Lung (tissue), 12 donors: ENCODE data around the gene SH3TC1. TPM values are rescaled to one million over a fixed set of nuclear protein-coding genes. Genes with fewer than 3 reads are reported as not detected.

Experiments used
- ATAC-seq: fragments of 200-7000 bp; cut with Tn5 transposase; one replicate; pipeline ENCODE4 v1.9.1; 2020; ENCODE audit warnings: moderate number of reproducible peaks; ENCODE audit not compliant: insufficient read depth, low FRiP score
- DNase-seq, 3 donors: peaks; one replicate each; pipeline ENCODE4 v3.0.0-alpha.2; 2013 to 2017
- H3K27ac ChIP-seq, 2 donors: one replicate each; pipeline ENCODE4 v1.5.1; 2013; ENCODE audit warnings: mild to moderate bottlenecking in 2 of 2, moderate library complexity in 2 of 2, control low read depth in 1 of 2, inconsistent platforms in 1 of 2, low read depth in 1 of 2, low read length in 1 of 2
- H3K27me3 ChIP-seq, 3 donors: one replicate each; pipeline ENCODE4 v1.5.1; 2013; ENCODE audit warnings: low read length in 2 of 3; ENCODE audit not compliant: control insufficient read depth in 3 of 3, insufficient read depth in 3 of 3
- H3K36me3 ChIP-seq, 4 donors: one replicate each; pipeline ENCODE4 v1.5.1; 2013; ENCODE audit warnings: low read length in 4 of 4, mild to moderate bottlenecking in 1 of 4, moderate library complexity in 1 of 4; ENCODE audit not compliant: control insufficient read depth in 4 of 4, insufficient read depth in 4 of 4
- H3K4me1 ChIP-seq, 5 donors: one replicate each; pipeline ENCODE4 v1.5.1; 2013; ENCODE audit warnings: low read length in 5 of 5, mild to moderate bottlenecking in 2 of 5, moderate library complexity in 1 of 5; ENCODE audit not compliant: control insufficient read depth in 5 of 5, insufficient read depth in 5 of 5
- H3K4me3 ChIP-seq: one replicate; pipeline ENCODE4 v1.5.1; 2013; ENCODE audit warnings: mild to moderate bottlenecking, control low read depth, moderate library complexity
- H3K9ac ChIP-seq, 2 donors: one replicate each; pipeline ENCODE4 v1.5.1; 2013; ENCODE audit warnings: low read length in 2 of 2, control low read depth in 1 of 2; ENCODE audit not compliant: insufficient read depth in 1 of 2
- H3K9me3 ChIP-seq, 4 donors: one replicate each; pipeline ENCODE4 v1.5.1; 2013; ENCODE audit warnings: low read length in 3 of 4, mild to moderate bottlenecking in 1 of 4, moderate library complexity in 1 of 4; ENCODE audit not compliant: control insufficient read depth in 4 of 4, insufficient read depth in 3 of 4
- CTCF ChIP-seq: IDR thresholded peaks from 2 replicates; pipeline ENCODE4 v1.5.1; 2012; ENCODE audit warnings: mild to moderate bottlenecking; ENCODE audit errors: control extremely low read depth, extremely low read depth
- WGBS, 2 donors: extraction: QIAGEN DNeasy Blood & Tissue Kit; methylation state at CpG; one replicate each; pipeline ENCODE4 v1.1.7; 2013; 5-methylcytosine and 5-hydroxymethylcytosine counted together
- polyA plus RNA-seq, 2 donors: library from polyadenylated mRNA; stranded (reverse); fragments of 200-250 nt; gene quantifications; one replicate each; pipeline ENCODE4 v1.2.1, GENCODE V29; 2013
- total RNA-seq, 2 donors: library from RNA; depleted of rRNA in 1 of 2; stranded (reverse); fragments of >200 nt in 1 of 2; gene quantifications; one replicate each; pipeline ENCODE4 v1.2.1, GENCODE V29; 2014 to 2021
- donor health status: control.
- donor health status: control.
- donor health status: Bipolar disorder and iron deficiency.
- donor health status: healthy.
- donor health status: DM: yes; HTN: yes; CAD: no.

The SH3TC1 gene
- total and polyA plus RNA-seq, 4 donors = 21.4 to 67.3 (median 38.1) TPM

- DNase-seq (peak in 2 of 3 donors; percentile 37 to 44), ATAC-seq (no peak)
- Histone ChIP-seq H3K9ac (no peak overlapping the region), H3K36me3 (no peaks in the 10 kb centered on the region), H3K4me3 (no peak overlapping the region), H3K27me3 (peaks cover 0 to 5% (median 0%) of the 10 kb centered on the region in 3 donors), H3K4me1 (peaks cover 0 to 68% (median 21%) of the 10 kb centered on the region in 5 donors), H3K9me3 (no peaks in the 10 kb centered on the region), H3K27ac (no peak overlapping the region)
- TF ChIP-seq CTCF = no peak
- WGBS, 2 donors = 64 to 68% methylated on average over 24 of the region's 24 CpGs
Observed at GRCh38 chr4:8276358-8277240, 77.5 kb downstream of the SH3TC1 start.

- no peak for TF ChIP-seq CTCF
- Histone ChIP-seq H3K27me3 (peaks cover 0 to under 1% (median 0%) of the 10 kb centered on the region in 3 donors), H3K27ac (no peak overlapping the region), H3K9me3 (no peaks in the 10 kb centered on the region), H3K9ac (no peak overlapping the region), H3K36me3 (no peaks in the 10 kb centered on the region), H3K4me1 (peaks cover 0 to 71% (median 25%) of the 10 kb centered on the region in 5 donors), H3K4me3 (no peak overlapping the region)
- no peak for ATAC-seq
- DNase-seq = no peak
- WGBS, 2 donors = 87 to 92% methylated on average over 11 of the region's 11 CpGs
Observed at GRCh38 chr4:8277356-8278008, 78.4 kb downstream of the SH3TC1 start.

- WGBS, 2 donors = 52 to 71% methylated on average over 6 of the region's 6 CpGs
- peak in 1 of 3 donors; percentile 35 for DNase-seq
Observed at GRCh38 chr4:8278009-8278395, 78.9 kb downstream of the SH3TC1 start.

More at GRCh38 chr4:8278009-8278395, 78.9 kb downstream of the SH3TC1 start:
- no peak for ATAC-seq
- Histone ChIP-seq H3K36me3 (no peaks in the 10 kb centered on the region), H3K9me3 (no peaks in the 10 kb centered on the region), H3K4me1 (peaks cover 0 to 66% (median 25%) of the 10 kb centered on the region in 5 donors), H3K27me3 (no peaks in the 10 kb centered on the region), H3K27ac (no peak overlapping the region), H3K9ac (no peak overlapping the region), H3K4me3 (no peak overlapping the region)
- no peak for TF ChIP-seq CTCF
